IMR-90 (cell line): ENCODE results near the gene AFG1L.

Experiments used
- CEBPB ChIP-seq: IDR thresholded peaks from 2 replicates; pipeline ENCODE4 v1.6.1; 2012; ENCODE audit warnings: low read depth, low read length, improper control_type of control experiment
- CTCF ChIP-seq: conservative IDR thresholded peaks from 2 replicates; pipeline ENCODE4 v1.5.1; 2012; ENCODE audit warnings: mild to moderate bottlenecking, low read depth, low read length, improper control_type of control experiment
- ELK1 ChIP-seq: fragments of 150-350 bp; IDR thresholded peaks from 2 replicates; pipeline ENCODE4 v1.6.1; 2016; ENCODE audit warnings: low read depth, mild to moderate bottlenecking, low read length, moderate library complexity, borderline replicate concordance
- MXI1 ChIP-seq: IDR thresholded peaks from 2 replicates; pipeline ENCODE4 v1.6.1; 2012; ENCODE audit warnings: low read depth, mild to moderate bottlenecking, low read length, moderate library complexity, borderline replicate concordance
- POLR2A ChIP-seq: IDR thresholded peaks from 2 replicates; pipeline ENCODE4 v1.6.1; 2012; ENCODE audit warnings: mild to moderate bottlenecking, low read depth, low read length
- RAD21 ChIP-seq: IDR thresholded peaks from 2 replicates; pipeline ENCODE4 v1.6.1; 2012; ENCODE audit warnings: low read length, improper control_type of control experiment

DNA sequence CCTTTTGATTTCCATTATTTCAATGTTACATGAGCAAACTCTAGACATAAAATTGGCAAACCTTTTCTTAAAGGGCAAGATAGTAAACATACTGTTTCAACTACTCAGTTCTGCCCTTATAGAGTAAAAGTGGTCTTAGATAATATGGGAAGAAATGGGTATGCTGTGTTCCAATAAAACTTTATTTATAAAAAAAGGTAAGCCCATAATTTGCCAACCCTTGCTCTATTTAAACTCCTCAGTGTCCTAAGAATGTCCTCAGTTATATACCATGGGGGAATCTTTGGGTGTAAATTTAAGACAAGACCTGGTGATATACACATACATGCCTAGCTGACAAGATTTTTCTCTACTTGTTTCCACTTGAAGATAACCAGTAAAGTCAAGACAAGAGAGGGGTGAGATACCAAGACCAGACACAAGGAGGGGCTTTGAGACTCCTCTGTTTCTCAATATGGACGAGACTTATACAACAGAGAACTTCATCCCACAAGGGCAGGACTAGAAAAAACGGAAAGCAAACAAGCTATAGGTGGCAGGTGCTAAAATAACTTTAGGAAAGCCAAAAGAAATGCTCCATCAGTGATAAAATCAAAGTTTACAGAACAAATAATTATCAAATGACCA lies 44.5 kb upstream of the AFG1L start:
- TF ChIP-seq ELK1 (no peak), POLR2A (no peak), CEBPB (no peak), MXI1 (no peak), CTCF (peak; percentile 31; the same call in 1 of the 2 replicates), RAD21 (peak; percentile 34; the same call in 1 of the 2 replicates)
